ENCODE measurements around the gene CLN3.
"Not testable (repeated sequence)": the region's sequence is repeated elsewhere in the genome, so short reads cannot be mapped to it uniquely, and the experiment has no call there.

CLN3 gene

DNA sequence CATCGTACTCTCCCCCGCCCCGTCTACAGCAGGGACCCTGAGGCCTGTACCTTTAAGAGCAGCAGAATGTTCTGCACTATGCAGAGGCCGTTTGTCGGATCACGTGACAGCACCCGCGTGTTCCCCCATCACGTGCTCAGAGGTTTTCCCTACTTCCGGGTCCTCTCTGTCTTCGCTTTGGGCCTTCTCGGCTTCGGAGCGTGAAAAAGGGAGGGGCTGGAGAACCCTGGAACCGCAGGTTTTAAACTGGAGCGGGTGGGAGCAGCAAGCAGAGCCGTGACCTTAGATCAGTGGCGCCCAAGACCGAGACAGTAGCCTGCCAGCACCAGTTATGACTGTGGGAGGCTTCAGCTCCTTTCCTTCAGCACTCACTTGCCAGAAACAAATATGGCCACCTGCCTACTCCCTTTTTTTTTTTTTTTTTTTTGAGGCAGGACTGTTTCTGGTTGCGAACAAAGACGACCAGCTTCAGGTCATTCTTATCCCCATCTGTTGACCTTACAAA, at the start of gene CLN3:
CLN3 (minus strand) TSS at position 105 of the 505 bp plus-strand sequence. CDS start 315 bp downstream, outside the sequence.
- DNase-seq: peak; percentile 92

DNA sequence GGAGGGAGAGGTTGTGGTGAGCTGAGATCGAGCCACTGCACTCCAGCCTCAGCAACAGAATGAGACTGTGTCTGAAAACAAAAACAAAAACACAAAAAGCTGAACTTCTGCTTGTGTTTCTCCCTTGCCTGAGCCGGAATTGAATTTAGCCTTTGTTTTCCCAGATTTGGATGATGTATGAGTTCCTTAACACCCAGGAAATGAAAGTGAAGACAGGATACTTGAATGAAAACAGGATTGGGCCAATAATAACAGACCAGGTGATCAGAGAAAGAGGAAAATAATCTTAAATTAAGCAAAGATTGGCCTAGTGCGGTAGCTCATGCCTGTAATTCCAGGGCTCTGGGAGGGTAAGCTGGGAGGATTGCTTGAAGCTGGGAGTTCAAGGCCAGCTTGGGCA, 48.5 kb upstream of the CLN3 start:
- DNase-seq: no peak

DNA sequence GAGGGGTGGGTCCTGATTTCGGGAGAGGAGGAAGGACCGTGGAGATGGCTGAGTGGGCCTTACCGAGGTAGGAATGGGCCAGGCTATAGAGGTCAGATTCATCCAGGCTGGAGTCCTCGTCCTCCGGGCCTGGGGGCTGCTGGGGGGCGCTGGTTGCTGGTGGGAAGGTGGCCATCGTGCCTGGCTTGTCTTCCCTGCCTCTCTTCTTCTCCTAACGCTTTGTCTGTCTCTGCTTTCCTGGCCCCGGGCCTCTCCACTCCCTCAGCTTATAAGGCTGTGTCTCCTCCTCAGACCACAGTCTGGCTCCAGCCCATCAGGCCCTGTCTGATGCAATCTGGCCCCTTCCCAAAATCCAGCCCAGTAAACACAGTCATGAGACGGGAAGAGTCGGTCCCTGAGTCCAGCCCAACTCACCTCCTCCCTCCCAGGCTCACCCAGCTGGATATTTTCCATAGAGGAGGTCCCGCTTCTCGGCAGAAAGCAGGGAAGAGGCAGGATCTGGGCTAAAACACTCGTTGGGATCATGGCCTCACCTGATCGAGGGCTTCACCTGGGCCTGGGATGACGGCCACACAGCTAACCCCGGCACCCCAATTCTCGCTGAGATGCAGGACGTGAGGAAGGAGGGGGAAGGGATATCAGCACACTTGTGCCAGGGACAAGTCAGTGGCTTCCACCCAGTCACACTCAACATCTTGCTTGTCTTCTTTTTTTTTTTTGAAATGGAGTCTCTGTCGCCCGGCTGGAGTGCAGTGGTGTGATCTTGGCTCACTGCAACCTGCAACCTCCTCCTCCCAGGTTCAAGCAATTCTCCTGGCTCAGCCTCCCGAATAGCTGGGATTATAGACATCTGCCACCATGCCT, 47.1 kb upstream of the CLN3 start, which contains the start of gene NUPR1:
NUPR1 (minus strand) TSS at position 242 of the 864 bp plus-strand sequence; CDS start at position 175, 67 bp downstream.
- DNase-seq: peak; percentile 71

DNA sequence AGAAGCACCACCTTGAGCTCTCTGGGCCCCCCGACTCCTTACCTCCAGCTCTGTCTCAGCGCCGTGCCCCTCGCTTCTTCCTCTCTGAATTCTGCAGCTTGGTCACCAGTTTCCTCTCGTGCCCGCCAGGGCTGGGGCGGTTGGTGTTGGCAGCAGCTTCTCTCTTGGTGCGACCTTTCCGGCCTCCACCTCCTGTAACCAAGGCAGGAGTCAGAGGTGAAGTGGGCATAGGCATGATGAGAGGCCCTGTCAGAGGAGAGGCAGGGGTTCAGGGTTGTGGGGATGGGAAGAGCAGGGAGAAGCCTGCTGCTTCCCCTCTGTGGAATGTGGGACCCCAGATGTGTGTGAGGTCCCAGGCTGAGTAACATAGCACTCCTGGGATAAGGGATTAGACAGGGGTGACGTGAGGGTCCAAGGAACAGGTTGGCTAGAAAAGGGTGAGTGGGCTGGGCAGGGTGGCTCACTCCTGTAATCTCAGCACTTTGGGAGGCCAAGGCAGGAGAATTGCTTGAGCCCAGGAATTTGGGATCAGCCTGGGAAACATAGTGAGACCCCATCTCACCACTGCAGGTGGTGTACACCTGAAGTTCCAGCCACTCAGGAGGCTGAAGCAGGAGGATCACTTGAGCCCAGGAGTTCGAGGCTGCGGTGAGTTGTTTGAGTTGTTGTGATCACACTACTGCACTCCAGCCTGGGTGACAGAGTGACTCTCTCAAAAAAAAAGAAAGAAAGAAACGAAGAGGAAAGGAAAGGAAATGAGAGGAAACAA, 46.3 kb upstream of the CLN3 start:
- no peak for DNase-seq

DNA sequence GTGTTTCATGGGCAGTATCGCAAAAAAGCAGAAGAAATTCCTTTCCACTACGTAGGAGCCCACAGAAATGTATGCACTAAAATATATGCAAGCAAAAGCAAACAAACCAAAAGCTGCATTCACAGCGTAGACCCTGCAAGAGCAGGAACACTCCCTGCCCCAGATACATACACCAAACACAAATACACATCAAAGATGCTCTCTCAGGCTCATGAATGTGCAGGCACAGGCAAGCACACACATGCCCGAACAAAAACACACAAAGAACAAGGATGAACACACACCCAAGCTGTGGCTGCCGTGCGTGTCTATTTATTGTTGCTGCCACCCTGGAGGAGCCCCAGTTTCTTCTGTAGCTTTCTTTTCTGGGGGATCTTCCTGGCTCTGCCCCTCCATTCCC, 45.2 kb upstream of the CLN3 start:
- no peak for DNase-seq

DNA sequence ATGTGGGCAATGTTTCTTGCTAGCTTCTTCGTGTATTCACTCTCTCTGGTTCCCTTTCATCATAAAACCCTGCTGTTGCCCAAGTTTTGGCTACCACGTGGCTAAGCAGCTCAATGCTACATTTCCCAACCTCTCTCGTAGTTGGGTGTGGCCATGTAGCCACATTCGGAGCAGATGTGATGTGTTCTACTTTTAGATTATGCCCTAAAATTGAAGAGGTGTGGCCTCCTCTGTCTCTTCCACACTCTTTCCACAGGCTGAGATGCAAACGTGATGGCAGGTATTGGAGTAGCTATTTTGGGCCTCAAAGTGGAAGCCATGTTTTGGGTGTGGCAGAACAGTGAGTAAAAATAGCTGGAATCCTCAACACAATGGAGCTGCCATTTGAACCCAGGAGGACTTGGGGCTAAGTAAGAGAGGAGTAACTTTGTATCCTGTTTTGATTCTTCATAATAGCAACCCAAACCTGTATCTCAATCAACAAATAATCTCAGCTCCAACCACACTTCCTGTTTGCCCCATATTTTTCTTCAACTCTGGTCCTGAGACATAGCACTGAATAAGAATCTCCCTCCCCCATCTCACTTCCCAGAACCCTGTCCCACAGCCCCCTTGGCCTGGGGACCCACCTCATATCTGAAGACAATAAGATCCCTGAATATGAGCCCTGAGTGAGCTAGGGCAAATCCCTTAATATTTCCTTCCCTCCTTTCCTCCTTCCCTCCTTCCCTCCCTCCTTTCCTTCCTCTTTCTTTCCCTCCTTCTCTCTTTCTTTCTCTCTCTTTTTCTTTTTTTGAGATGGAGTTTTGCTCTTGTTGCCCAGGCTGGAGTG, 42.9 kb upstream of the CLN3 start:
- DNase-seq: no peak

DNA sequence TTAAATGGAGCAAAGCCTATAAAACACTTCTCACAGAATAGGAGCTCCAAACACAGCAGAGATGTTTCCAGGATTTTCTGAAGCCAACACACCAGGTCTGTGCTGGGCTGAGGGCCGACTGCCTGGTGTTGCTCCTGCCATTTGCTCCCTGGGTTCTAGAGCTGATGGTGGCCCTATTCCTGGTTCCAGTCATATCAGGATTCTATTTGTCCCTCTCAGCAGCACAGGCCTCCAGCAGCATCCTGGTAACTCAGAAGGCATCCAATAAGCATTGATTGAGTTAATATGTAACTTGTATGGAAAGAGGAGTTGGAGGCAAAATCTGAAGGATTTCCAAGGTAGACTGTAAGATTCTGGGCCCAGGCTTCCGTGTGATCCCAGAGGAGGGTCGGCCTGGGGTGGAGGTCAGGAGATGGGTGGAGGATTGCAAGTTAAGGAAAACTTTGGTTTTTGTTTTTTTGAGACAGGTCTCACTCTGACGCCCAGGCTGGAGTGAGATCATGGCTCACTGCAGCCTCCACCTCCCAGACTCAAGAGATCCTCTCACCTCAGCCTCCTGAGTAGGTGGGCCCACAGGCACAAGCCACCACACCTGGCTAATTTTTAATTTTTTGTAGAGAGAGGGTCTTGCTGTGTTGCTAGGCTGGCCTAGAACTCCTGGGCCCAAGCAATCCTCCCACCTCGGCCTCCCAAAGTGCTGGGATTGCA, 41.2 kb upstream of the CLN3 start:
- no peak for DNase-seq

DNA sequence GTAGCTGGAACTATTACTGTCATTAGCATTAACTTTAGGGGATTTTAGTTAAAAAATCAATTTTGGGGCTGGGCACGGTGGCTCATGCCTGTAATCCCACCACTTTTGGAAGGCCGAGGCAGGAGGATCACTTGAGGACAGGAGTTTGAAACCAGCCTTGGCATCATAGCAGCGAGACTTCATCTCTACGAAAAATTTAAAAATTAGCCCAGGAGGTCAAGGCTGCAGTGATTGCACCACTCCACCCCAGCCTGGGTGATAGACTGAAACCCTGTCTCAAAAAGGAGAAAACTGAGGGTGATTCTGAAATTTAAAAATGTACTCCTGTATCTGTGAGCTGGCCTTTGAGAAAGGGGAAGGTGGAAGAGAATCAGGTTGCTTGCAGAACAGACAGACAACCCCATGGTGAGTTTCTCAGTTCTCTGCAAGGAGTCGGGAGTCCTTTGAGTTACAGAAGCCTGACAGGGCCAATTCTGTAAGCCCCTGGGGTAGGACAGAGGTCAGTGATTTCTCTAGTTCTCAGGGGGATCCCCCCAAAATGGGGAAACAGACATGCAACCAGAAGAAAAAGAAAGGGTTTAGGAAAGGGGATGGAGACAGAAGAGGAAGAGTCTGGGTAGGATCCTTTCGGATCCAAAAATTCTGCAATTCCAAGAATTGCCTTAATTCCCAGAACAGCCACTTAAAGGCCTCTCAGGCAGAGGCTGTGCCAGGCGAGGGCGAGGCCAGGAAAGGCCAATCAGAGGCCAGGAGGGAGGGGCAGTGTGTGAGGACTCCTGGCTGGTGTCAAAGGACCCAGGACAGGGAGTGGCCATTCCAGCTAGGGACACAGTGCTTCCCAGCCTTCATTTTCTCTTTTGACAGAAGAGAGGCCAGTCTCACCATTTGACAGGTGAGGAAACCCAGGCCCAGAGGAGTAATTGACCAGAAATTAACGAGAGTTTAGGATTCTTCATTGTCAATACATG, 40.2 kb upstream of the CLN3 start:
- DNase-seq: no peak

DNA sequence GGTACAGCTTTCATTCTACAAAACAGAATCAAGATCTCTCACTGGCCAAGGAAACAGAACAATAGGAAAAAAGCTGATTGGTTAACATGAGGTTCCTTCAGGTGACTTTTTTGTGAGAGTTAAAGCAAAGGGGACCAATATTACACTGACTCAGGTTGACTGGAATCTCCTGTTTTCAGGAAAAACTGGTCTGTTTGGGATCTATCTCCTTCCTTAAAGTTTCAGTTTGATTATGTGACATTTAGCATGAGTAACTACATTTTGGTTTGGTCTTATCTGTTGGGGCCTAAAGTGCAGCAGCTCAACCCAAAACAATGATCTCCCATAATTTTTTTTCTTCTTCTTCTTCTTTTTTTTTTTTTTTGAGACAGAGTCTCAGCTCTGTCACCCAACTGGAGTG, 37.2 kb upstream of the CLN3 start:
- no peak for DNase-seq

DNA sequence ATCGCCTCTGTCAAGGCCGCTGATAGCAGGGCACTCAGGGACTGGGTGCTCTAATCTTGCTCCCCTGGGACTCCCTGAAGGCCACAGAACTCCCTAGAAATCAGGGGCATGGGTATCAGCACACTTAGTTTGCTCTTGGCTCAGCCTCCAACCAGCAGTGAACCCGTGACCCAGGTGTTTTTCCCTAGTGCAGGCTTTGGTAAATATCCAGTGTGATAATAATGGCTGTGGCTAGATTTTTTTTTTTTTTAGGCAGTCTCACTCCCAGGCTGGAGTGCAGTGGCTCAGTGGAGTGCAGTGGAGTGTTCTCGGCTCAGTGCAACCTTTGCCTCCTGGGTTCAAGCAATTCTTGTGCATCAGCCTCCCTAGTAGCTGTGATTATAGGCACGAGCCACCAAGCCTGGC, 36.6 kb upstream of the CLN3 start:
- no peak for DNase-seq

DNA sequence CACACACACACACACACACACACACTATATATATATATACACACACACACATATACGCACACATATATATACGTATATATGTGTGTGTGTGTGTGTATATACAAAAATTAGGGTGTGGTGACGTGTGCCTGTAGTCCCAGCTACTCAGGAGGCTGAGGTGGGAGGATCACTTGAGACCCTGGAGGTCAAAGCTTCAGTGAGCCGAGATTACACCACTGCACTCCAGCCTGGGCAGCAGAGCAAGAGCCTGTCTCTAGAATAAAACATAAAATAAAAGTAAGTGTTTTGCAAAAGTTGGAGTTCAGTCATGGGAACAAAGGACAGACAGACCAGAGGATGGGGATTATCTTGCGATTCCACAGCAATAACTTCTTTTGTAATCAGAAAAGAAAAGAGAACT, 36.1 kb upstream of the CLN3 start:
- no peak for DNase-seq

DNA sequence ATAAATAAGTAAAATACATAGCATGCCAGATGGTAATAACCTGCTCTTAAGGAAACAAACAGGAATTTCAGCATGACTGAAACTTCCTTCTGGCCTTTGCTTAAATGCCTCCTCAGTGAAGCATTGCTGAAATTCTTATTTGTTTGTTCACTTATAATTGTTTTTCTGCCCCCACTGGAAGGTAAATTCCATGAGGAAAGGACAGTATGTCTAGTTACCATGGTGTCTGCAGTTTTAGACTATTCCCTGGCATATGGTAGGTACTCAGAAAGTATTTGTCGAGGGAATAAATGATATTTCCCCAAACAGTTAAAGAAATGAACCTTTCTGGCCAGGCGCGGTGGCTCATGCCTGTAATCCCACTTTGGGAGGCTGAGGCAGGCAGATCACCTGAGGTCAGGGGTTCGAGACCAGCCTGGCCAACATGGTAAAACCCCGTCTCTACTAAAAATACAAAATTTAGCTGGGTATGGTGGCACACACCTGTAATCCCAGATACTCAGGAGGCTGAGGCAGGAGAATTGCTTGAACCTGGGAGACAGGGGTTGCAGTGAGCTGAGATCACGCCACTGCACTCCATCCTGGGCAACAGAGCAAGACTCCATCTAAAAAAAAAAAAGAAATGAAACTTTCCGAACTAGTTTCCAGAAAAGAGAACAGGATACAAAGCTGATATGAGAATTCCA, 35.4 kb upstream of the CLN3 start:
- not testable (repeated sequence) for DNase-seq

DNA sequence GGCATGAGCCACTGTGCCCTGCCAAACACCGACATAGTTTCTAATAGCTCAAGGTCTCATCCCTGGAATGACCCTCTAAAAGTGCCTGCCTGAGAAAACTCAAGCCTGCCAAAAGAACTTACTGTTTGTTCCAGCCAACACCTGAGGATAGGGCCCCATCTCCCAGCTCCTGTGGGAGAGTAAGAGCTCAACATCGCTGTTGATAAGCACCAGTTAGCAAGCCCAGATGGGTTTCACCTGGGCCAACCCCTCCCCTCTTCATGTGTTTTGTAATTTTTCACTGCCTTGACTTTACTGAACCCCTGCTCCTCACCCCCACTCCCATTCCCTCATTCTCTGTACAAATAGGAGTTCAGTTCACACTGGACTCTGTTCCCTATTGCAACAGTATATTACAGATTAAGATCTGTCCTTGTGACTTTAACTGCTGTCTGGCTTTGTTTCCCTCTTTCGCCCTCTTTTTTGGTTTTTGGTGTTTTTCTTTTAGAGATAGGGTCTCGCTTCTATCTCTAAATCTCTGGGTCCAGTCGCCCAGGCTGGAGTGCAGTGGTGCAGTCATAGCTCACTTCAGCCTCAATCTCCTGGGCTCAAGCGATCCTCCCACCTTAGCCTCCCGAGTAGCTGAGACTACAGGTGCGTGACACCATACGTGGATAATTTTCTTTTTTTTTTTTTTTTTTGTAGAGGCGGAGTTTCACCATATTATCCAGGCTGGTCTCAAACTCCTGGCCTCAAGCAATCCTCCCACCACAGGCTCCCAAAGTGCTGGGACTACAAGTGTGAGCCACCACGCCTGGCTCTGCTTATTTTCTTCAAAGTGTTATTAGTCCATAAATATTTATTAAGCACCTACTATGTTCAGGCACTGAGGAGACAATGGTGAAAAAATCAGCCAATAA, 34.6 kb upstream of the CLN3 start:
- no peak for DNase-seq

DNA sequence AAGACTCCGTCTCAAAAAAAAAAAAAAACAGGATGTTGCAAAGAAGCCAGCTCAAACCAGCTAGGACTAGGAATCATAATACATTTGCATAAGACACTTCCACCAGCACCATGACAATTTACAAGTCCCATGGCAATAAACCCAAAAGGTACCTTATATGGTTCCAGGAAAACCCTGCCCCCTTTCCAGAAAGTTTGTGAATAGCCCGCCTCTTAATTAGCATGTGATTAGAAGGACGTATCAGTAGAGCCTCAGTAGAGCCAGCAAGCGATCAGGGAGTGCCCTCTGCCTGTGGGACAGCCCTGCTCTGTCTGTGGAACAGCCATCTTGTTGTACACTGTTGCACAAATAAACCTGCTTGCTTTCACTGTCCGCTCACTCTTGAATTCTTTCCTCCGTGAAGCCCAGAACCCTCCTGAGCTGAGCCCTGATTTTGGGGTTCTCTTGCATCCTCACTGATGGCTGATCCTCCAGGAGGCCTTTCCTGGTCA, 32.9 kb upstream of the CLN3 start:
- no peak for DNase-seq

DNA sequence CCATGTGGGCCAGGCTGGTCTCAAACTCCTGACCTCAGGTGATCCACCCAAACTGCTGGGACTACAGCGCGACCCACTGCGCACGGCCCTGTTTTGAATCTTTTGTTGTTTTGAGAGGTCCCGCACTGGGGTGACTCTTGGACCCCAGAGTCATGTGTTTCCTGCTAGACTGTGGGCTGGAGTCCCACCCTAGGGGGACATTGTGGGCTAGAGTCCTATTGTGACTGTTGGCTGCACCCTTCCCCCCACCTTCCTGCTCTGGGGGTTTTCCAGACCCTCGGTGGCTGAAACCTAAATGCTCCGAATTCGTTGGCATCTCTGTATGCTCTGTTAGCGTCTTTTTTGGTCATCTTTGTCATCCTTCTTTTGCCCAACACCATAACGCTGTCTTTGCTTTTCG, 30.9 kb upstream of the CLN3 start:
- no peak for DNase-seq

DNA sequence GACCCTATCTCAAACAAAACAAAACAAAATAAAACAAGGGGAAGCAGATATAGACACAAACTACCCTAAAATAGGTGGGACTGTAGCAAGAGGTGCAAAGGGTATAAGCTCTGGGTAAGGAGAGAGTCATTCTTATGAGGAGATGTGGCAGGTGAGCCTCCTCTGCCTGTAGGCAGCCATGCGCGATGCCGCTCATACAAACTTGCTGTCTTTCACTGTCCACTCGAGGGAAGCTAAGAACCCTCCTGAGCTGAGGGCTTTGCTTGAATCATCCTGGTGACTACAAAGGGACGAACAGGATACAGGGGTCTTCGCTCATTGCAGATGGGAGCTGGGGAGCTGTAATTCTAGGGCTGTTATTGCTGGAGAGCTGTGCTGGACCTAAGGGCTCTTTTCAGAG, 29.6 kb upstream of the CLN3 start:
- DNase-seq: no peak

DNA sequence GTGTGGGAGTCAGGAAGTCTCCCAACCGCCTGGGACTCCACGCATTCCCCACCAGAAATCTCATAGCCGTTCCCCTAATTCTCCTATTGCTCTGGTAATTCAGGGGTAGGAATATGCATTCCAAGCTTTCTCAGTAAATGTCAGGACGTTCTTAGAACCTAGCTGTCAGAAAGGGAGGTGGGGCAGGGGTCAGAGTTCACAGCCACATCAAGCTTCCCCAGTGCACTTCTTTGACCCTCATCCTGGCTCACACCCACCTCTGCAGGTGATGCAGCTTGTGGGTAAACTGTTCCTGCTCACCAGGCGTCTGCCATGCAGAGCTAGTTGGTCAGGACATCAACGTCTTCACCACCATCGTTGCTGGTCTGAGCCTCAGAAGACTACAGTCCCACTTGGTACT, 28.8 kb upstream of the CLN3 start:
- no peak for DNase-seq

DNA sequence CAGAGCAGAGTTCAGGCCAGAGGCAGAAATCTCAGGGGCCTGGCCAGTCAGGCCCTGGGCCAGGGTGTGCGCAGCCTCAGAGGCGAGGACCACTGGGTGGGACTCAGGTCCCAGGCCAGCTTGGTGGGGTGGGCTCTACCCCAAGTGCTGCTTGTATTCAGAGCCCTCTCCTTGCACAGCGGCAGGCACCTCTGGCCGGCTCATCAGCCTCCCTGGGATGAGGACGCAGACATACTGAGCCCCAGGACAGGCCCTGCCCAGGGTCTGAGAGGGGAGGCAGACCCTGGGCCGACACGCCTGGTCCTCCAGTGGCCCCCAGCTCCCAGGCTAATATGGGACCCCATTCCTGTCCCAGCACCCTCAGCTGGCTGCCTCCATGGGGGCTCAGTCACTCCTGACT, 22.4 kb upstream of the CLN3 start:
- DNase-seq: no peak

Data from midbrain (tissue), 1 donor.